PC-3 (cell line): ENCODE results near the gene ULBP1.

Experiments
- CTCF ChIP-seq: fragments of 300-600 bp; sonication (generic); conservative IDR thresholded peaks from 2 replicates; pipeline ENCODE4 v1.5.1; 2017; ENCODE audit warnings: antibody characterized with exemption, low read depth, mild to moderate bottlenecking, low read length
- EZH2 ChIP-seq: fragments of 300-600 bp; sonication (generic); IDR thresholded peaks from one replicate; pipeline ENCODE4 v1.6.1; 2017; ENCODE audit warnings: antibody characterized with exemption, mild to moderate bottlenecking, low read length; ENCODE audit not compliant: unreplicated experiment

GRCh38 chr6:149922642-149923326 lies 41.0 kb upstream of the ULBP1 start, which contains the start of gene RAET1G:
- TF ChIP-seq CTCF (no peak), EZH2 (no peak)
